GM12865 (cell line): ENCODE measurements around the gene HIVEP1.

Source experiments
- DNase-seq: peaks from one replicate; pipeline ENCODE4 v3.0.0; 2010; ENCODE audit warnings: low read depth
- H3K4me3 ChIP-seq: 2 replicates; pipeline ENCODE4 v1.5.1; 2011; ENCODE audit warnings: mild to moderate bottlenecking, low read depth, low read length, control low read depth
- TF ChIP-seq, protein P1 (sequence below): IDR thresholded peaks from 2 replicates; pipeline ENCODE4 v1.5.1; 2011; ENCODE audit warnings: low read length, control low read depth, low read depth, inconsistent platforms; ENCODE audit not compliant: insufficient read depth; ENCODE audit errors: missing control alignments

Gene HIVEP1

DNA sequence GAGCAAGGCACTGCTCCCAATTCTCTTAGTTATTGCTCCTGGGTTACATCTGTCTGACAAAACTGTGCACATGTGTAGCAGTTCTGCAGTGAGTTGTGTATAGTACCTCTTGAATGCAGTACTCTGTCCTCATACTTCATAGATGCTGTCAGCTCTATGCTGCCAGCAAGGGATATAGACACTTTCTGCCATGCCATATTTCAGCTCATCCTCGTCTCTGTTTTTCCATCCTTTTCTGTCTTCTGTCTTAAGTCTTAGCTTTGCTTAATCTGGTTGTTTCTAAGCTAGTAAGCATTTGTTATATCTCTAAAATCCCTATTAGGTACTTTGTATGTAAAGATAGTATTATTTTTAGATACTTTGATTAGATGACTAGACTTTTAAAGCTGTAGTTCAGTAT is 76.4 kb downstream of the HIVEP1 start:
- TF ChIP-seq, protein P1, sequence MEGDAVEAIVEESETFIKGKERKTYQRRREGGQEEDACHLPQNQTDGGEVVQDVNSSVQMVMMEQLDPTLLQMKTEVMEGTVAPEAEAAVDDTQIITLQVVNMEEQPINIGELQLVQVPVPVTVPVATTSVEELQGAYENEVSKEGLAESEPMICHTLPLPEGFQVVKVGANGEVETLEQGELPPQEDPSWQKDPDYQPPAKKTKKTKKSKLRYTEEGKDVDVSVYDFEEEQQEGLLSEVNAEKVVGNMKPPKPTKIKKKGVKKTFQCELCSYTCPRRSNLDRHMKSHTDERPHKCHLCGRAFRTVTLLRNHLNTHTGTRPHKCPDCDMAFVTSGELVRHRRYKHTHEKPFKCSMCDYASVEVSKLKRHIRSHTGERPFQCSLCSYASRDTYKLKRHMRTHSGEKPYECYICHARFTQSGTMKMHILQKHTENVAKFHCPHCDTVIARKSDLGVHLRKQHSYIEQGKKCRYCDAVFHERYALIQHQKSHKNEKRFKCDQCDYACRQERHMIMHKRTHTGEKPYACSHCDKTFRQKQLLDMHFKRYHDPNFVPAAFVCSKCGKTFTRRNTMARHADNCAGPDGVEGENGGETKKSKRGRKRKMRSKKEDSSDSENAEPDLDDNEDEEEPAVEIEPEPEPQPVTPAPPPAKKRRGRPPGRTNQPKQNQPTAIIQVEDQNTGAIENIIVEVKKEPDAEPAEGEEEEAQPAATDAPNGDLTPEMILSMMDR = no peak
- no peak overlapping the region for H3K4me3 ChIP-seq
- no peak for DNase-seq

DNA sequence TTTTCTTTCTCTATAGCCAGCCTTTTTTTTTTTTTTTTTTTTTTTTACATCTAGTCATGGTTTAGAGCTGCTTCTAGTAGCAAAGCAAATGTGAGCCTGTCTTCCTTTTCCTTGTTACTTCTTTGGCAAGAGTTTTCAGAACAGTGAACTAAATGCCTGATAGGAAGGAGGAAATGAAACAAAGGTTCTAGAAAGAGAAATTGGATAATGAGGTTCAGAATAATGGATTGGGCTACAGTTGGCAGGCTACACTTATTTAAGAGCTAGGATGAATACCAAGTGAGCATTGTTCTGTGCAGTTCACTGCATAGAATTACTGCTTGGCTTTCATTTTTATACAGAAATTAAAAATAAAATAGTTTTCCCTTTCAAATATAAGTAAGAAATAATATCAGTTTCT is 78.6 kb downstream of the HIVEP1 start:
- DNase-seq = no peak
- no peak overlapping the region for H3K4me3 ChIP-seq
- TF ChIP-seq, protein P1 = no peak

DNA sequence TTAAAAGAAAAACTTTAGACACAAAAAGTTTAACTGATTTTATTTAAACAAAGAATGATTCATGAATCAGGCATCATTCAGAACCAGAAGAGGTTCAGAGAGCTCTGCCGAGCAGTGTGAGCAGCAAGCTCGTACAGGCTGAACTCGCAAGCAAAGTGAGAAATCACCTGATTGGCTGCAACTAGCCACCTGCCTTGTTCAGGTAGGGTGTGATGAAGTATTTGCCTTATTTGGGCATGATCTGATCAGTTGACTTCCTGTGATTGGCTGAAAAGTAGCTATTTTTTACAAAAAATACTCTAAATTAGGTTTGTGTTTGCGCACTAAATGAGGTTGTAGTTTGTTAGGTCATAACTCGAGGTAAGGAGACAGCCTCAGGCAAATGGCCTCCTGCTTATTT is 80.7 kb downstream of the HIVEP1 start:
- TF ChIP-seq, protein P1 = no peak
- DNase-seq = no peak
- H3K4me3 ChIP-seq = no peak overlapping the region

DNA sequence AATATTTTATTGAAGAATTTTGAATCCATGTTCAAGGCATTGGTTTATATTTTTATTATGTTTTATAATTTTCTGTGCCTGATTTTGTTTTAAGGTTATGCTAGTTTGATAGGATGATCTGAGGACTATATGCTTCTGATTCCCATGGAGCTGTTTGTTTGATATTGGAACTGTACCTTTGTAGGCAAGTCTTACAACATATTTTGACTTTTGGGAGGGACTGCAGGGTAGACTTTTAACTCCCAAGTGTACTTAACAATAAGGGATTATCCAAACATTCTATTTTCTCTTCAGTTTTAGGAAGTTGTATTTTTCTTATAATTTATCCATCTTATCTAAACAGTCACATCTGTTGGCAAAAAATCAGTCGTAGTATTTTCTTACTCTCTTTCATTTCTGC is 82.6 kb downstream of the HIVEP1 start:
- H3K4me3 ChIP-seq = no peak overlapping the region
- no peak for DNase-seq
- TF ChIP-seq, protein P1 = no peak

DNA sequence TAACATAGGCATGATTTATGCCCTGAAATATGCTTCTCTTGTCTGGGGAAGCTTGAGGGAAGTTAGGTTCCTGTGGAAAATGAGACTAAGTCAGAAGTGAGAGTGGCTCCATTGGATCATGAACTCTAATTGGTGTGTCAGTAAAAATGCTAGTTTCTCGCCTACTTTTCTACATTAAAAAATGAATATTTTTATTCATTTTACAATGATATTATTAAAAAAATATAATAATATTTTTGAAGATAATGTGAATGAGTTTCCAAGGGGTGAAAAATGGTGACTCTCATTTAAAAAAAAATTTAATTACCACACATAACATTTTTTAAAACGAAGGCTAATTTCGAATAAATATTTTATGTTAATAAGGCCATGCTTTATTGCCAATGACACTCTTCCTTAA is 84.2 kb downstream of the HIVEP1 start:
- no peak overlapping the region for H3K4me3 ChIP-seq
- TF ChIP-seq, protein P1 = no peak
- DNase-seq = no peak

DNA sequence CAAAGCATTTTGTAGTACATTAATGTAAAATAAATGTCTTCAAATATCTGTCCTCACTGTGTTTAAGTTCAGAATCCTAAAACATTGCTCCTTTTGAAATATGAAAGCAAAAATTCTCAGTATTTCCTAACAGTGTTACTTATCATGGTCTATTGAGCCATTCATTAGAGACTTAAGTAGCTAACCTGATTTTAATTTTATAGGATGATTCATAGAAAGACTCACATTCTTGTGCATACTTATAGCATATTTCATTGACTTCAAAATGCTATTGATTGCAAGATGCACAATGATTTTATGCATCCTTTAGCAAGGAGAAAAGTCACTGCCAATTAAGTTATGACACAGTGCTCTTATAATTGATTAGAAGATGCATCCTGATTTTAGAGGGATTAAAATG is 85.7 kb downstream of the HIVEP1 start:
- no peak for DNase-seq
- no peak overlapping the region for H3K4me3 ChIP-seq
- TF ChIP-seq, protein P1 = no peak

DNA sequence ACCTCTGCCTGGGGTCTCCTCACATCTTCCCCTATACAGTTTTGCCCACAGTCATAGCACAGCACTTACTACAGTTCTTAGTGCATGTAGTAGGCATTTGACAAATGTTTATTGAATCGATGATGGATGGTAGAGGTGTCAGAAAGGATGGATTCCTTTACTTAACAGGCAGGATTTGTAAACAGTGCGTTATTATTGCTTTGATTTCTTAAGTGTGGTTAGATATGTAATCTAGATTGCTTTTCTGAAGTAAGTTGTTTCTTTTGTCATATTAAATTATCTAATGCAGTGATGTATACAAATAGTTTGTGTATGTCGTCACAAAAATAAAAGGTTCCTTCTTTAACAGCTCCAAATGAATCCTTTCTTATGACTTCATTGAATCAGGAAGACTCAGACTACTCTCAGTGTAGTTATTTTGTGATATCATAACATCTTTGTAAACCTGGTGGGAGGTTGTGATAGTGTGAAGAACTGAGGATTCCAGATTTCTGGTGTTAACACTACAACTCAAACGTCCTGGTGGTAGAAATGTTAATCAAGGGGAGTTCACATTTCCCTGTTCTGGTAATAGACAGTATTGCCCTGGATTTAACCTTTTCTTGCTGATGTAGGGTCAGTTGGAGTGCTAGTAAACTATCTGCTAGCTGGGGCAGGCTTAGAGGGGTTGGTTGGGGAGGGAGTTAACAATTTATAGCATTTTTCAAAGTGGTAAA is 87.7 kb downstream of the HIVEP1 start:
- DNase-seq = no peak
- no peak overlapping the region for H3K4me3 ChIP-seq
- TF ChIP-seq, protein P1 = no peak
